Activated naive CD8-positive, alpha-beta T cell (primary cell): ENCODE results near the gene DUSP28.
A peak's percentile ranks its signal among the peaks of the same experiment; 100 is the strongest.

Experiments
- H3K27ac Mint-ChIP-seq: one replicate; pipeline ENCODE4 v1.8.0; 2021; ENCODE audit warnings: mixed read lengths
- H3K27me3 Mint-ChIP-seq: one replicate; pipeline ENCODE4 v1.8.0; 2021; ENCODE audit warnings: mixed read lengths
- H3K36me3 Mint-ChIP-seq: one replicate; pipeline ENCODE4 v1.8.0; 2021; ENCODE audit warnings: mixed read lengths
- H3K4me1 Mint-ChIP-seq: one replicate; pipeline ENCODE4 v1.8.0; 2021; ENCODE audit warnings: low read depth, mixed read lengths
- H3K4me3 Mint-ChIP-seq: one replicate; pipeline ENCODE4 v1.8.0; 2021; ENCODE audit warnings: mild to moderate bottlenecking, mixed read lengths
- H3K9me3 Mint-ChIP-seq: one replicate; pipeline ENCODE4 v1.8.0; 2021; ENCODE audit warnings: low read depth, mixed read lengths

The DUSP28 gene

DNA sequence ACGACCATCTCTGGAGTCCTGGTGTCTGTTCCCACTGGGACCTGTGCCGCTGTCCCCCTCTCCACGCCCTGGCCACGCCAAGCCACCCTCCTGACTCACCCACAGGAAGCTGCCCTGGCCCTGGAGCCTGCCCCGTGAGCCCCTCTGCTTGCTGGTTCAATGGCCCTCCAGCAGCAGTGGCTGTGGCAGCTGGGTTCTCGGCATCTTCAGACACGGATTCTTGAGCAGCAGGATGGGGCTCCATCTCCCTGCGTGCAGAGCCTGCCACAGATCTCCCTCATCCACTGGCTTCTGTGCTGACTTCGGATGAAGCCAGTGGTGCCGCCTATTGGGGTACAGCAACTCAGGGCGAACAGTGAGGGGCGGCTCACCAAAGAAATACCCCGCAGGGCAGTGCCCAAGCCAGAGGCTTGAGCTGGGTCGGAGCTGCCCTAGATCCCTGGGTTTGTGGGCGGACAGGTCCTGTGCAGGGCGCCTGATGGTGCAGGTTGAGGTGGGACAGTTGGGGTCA lies 40.3 kb downstream of the DUSP28 start:
- H3K9me3 Mint-ChIP-seq, result no peaks in the 10 kb centered on the region
- H3K27me3 Mint-ChIP-seq, result no peaks in the 10 kb centered on the region
- H3K27ac Mint-ChIP-seq, result peak overlapping the region; percentile 54
- no peaks in the 10 kb centered on the region for H3K4me1 Mint-ChIP-seq
- no peak overlapping the region for H3K4me3 Mint-ChIP-seq
- H3K36me3 Mint-ChIP-seq, result no peaks in the 10 kb centered on the region

DNA sequence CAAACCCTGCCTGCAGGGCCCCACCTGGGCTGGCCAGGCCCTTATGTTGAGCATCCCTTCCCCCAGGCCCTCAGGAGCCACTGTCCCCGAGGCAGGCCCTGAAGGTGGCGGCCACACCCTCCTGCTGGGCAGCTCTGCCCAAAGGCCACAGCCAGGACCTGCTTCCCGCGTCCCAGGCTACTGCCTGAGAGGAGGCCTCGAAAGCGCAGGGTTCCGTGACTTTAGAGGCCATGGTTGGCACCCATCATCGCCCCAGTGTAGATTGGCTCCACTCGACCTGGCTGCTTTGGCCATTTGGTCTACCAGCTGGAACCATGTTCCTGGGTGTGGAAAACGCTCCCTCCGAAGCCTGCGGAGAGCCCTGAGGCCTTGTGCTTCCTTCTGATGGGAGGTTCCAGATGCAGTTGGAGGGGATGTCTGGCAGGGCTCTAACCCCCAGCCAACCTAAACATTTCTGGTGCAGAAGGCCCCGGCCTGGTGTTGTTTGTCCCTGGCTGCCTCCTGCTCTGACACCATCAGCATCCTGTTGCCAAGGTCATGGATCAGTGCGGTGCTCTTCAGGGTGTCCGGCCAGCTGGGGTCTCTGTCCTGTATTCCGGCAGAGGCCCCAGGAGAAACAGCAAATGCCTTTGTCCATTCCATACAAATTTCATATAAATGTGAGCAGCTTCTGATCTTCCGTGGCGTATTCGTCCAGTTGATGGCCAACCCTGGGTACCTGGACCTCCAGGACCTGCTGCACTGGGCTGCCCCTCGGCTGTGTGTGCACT lies 41.1 kb downstream of the DUSP28 start:
- Mint-ChIP-seq H3K4me3 (no peak overlapping the region), H3K4me1 (no peaks in the 10 kb centered on the region), H3K27me3 (no peaks in the 10 kb centered on the region), H3K36me3 (no peaks in the 10 kb centered on the region), H3K9me3 (no peaks in the 10 kb centered on the region), H3K27ac (no peak overlapping the region)

DNA sequence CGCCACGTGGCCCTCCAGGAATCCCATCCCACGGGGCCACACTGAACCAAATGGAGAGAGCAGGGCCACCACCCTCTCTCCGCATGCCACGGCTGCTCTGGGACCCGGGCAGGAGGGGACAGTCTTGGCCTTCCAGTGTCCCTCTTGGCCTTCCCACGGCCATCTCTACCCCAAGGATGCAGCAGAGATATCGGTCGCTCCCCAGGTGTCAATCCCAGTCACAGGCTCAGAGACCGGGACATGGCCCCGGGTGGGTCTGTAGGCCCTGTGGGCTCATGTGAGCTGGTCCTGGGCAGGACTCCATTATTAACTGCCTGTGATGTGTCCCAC lies 41.6 kb downstream of the DUSP28 start:
- Mint-ChIP-seq H3K9me3 (no peaks in the 10 kb centered on the region), H3K27ac (no peak overlapping the region), H3K36me3 (no peaks in the 10 kb centered on the region), H3K27me3 (no peaks in the 10 kb centered on the region), H3K4me3 (no peak overlapping the region), H3K4me1 (no peaks in the 10 kb centered on the region)

DNA sequence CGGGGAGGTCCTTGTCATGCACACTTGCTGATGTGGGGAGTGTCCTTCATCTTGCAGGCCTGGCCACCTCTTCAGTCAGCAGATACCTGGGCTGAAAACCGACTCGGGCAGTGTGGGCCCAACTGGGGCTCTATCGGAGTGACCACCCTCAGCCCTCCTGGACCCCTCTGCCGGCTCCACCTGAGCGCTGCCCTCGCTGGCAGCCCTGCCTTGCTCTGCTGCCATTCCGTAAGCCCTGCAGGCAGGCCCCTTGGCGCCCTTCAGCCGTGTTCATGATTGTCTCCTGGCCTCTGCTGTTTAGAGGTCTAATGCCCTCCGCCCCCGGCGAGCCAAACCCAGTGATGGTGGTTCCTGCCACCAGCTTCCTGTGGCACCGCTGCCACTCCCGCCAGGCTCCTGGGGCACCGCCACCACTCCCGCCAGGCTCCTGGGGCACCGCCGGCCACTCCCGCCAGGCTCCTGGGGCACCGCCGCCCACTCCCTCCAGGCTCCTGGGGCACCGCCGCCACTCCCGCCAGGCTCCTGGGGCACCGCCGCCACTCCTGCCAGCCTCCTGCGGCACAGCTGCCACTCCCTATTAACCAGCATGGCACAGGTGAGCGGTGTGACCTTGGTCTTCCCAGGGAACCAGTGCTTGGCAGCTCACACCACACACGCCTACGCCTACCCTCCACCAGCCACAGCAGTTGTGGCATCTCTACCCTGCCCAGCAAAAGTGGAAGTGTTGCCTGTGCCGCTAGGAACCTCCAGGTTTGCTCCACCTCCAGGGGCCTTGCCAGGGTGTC lies 42.3 kb downstream of the DUSP28 start:
- H3K9me3 Mint-ChIP-seq, result no peaks in the 10 kb centered on the region
- no peaks in the 10 kb centered on the region for H3K27me3 Mint-ChIP-seq
- H3K4me3 Mint-ChIP-seq, result no peak overlapping the region
- no peak overlapping the region for H3K27ac Mint-ChIP-seq
- H3K4me1 Mint-ChIP-seq, result no peaks in the 10 kb centered on the region
- H3K36me3 Mint-ChIP-seq, result no peaks in the 10 kb centered on the region

DNA sequence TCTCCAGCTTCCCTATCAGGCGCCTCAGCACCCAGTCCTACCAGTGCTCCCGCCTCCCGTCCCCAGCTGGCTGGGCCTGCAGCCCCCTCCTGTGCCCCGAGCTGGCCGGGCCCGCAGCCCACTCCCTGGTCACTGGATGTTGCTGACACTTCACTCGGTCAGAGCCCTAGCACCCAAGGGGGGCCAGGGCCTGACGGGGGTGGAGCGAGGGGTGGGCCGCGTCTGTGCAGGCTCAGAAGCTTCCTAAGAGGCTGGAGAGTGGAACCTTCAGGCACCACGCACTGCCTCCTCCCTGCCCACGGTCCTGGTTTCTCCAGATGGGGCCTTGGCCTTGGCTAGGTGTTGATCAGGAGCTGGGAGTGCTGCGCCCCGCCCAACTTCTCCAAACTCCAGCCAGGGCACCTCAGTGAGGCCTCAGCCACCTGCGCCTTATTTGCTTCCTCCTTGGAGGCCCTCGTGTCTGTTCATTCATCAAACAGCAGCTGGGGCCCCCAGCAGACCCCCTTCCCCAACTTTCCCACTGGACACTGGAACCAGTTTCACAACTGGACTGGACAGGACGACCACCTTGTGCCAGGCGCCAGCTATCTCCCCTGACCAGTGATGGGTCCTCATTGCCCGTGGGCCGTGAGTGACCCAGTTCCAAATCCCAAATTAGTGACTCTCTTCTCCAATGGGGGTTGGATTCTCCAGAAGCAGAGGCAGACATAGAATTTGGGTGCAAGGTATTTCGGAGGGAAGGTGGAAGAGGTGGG lies 43.1 kb downstream of the DUSP28 start:
- no peak overlapping the region for H3K4me3 Mint-ChIP-seq
- H3K9me3 Mint-ChIP-seq, result no peaks in the 10 kb centered on the region
- H3K4me1 Mint-ChIP-seq, result no peaks in the 10 kb centered on the region
- H3K27me3 Mint-ChIP-seq, result no peaks in the 10 kb centered on the region
- no peaks in the 10 kb centered on the region for H3K36me3 Mint-ChIP-seq
- no peak overlapping the region for H3K27ac Mint-ChIP-seq

DNA sequence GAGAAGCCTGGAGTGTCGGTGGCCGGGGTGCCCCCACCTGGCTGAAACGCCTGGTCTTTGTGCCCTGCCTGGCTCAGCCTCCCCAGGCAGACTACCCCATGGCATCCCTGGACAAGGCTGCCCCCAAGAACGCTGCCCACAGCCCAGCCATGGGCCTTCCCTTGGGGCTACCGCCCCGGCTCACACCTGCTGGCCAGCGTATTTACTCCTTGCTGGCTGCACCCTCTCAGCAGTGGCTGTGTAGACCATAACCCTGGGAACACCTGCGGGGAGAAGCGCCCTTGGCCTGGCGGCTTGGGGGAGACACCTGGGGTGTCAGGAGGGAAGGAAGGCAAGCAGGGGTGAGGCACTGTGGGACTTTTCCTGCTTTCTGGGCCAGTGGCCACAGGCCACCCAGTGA lies 43.7 kb downstream of the DUSP28 start:
- no peaks in the 10 kb centered on the region for H3K36me3 Mint-ChIP-seq
- no peak overlapping the region for H3K4me3 Mint-ChIP-seq
- no peaks in the 10 kb centered on the region for H3K27me3 Mint-ChIP-seq
- no peak overlapping the region for H3K27ac Mint-ChIP-seq
- no peaks in the 10 kb centered on the region for H3K4me1 Mint-ChIP-seq
- H3K9me3 Mint-ChIP-seq, result no peaks in the 10 kb centered on the region

DNA sequence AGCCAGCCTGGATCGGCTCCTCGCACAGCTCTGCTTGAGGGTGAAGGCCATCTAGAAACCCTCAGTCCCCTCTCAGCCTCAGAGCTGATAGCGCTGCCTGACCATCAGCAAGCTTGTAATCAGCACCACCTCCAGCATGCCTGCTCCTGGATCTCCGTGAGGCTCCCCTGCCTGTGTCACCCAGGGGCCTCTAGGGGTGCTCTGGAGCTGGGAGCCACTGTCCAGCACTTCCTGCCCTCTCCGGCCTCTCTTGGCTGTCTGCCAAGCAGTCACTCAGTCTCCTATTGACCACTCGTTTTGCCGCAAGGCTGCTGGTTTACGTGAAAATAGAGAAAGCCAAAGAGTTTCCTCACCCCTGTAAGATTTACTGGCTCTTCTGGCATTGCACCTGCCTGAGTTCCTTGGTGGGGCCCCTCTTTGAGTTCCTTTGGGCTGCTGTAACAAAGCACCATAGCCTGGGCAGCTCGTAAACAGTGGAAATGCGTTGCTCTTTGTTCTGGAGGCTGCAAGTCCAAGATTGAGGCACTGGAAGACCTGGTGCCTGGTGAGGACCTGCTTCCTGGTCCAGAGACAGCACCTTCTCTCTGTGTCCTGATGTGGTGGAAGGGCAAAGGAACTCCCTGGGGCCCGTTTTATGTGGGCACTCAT lies 44.3 kb downstream of the DUSP28 start:
- H3K9me3 Mint-ChIP-seq, result no peaks in the 10 kb centered on the region
- H3K27ac Mint-ChIP-seq, result no peak overlapping the region
- H3K27me3 Mint-ChIP-seq, result no peaks in the 10 kb centered on the region
- no peaks in the 10 kb centered on the region for H3K4me1 Mint-ChIP-seq
- no peak overlapping the region for H3K4me3 Mint-ChIP-seq
- no peaks in the 10 kb centered on the region for H3K36me3 Mint-ChIP-seq

DNA sequence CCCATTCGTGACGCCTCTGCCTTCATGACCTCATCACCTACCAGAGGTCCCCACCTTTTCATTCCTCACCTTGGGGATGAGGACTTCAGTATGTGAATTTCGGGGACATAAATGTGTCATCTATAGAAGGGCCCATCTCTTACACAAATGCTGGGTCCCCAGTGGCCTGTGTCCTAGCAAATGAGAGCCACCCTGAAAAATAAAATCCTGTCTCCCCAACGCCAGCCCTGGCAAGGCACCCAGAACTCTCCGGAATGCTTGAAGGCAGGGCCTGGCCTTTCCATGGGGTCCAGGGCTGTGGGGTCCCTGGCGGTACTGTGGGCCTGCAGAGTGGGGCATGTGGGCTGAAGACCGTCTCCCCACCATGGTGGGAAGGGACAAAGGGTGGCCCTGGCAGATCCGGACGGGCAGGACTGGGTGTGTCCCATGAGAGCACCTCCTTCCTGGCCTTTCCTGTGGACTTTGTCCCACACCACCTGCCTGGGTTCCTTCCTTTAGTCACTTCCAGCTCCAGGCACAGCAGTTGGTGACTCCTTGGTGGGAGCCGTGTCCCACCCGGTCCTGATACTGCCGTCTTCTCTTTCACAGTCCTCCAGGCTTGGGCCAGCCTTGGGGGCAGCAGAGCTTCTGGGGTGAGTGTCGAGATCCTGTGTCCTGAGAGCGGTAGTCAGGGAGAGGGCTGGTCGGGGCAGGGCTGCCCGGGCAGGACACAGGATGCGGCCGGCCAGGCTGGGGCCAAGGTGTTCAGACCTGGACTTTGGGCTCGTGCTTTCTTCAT lies 45.0 kb downstream of the DUSP28 start:
- H3K27me3 Mint-ChIP-seq, result no peaks in the 10 kb centered on the region
- no peaks in the 10 kb centered on the region for H3K4me1 Mint-ChIP-seq
- H3K4me3 Mint-ChIP-seq, result no peak overlapping the region

DNA sequence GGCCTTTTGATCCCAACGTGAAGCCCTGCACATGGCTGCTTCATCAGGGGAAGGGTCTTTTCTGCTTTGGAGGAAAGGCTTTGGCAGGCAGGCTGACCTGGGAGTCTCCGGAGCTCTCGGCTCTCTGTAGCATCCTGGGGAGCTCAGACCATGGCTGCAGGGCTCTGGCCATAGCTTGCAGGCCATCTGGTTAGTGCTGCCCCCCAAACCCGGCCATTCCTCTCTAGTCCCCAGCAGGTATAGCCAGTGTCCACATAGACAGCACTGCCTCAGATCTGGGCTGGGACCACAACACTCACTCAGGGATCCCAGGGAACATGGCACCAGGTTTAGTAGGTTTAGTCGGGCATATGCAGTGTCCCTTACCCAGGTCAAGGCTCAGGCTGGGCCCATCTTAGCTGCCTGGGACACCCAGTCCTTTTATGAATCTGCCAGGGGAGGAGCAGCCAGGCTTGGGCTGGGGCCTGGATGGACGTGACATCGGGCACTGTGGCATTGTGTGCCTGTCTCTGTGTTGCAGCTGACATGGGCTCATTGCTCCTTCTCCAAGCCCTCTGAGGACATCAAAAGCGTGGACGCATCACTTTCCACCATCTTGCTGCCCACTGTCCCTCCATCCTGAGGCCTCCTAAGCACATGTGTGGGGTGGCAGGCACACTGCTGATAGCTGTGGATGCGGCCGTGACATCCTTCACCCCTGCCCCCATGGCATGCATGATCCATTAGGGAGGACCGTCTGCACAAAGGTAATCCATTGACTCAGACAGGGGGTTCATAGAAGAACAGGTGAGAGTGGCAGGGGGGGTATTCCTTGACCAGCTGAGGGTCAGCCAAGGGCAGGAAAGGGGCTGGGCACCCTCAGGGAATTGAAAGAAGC lies 45.9 kb downstream of the DUSP28 start:
- no peak overlapping the region for H3K4me3 Mint-ChIP-seq
- H3K27me3 Mint-ChIP-seq, result no peaks in the 10 kb centered on the region
- H3K36me3 Mint-ChIP-seq, result peaks cover under 1% of the 10 kb centered on the region
- H3K4me1 Mint-ChIP-seq, result no peaks in the 10 kb centered on the region
- H3K27ac Mint-ChIP-seq, result no peak overlapping the region
- no peaks in the 10 kb centered on the region for H3K9me3 Mint-ChIP-seq

More for the DNA sequence above, 45.0 kb downstream of the DUSP28 start:
- Mint-ChIP-seq H3K9me3 (no peaks in the 10 kb centered on the region), H3K27ac (no peak overlapping the region), H3K36me3 (no peaks in the 10 kb centered on the region)

DNA sequence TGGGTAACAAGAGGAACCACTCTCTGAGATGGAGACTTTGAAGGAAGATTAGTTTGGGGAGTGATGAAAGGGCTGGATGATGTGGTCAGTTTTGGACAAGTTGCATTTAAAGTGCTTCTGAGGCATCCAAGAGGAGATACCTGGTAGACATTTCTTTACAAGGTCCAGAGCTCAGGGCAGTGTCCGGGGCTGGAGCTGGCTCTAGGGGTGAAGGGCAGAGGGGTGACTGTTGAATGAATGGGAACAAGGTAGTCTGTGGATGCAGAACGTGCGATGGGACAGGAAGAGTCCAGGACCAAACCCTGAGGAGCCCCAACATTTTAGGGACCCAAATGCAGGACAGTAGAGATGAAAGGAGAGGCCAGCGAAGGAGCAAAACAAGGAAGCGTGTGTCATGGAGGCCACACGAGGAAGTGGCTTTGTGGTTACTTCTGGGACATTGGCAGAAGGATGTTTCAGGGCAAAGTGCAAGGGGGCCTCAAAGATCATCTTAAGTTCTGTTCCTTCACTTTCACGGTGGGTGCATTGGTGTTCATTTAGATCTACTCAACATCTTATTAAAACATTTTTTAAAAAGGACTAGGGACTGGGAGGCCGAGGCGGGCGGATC lies 51.5 kb downstream of the DUSP28 start:
- Mint-ChIP-seq H3K27me3 (no peaks in the 10 kb centered on the region), H3K4me3 (peak overlapping the region; percentile 15), H3K27ac (peak overlapping the region; percentile 80), H3K9me3 (no peaks in the 10 kb centered on the region), H3K4me1 (peaks cover 11% of the 10 kb centered on the region), H3K36me3 (peaks cover 3% of the 10 kb centered on the region)
